Lung microvascular endothelial cell (primary cell): ENCODE results near the gene ATP6V1G2. TPM values are rescaled to one million over a fixed set of nuclear protein-coding genes. Genes with fewer than 3 reads are reported as not detected.

Experiments
- DNase-seq, 2 donors: peaks; one replicate each; pipeline versions ENCODE4 v3.0.0 to v3.0.0-alpha.2; 2010; ENCODE audit warnings: low read depth in 2 of 2
- total RNA-seq: library from RNA; depleted of rRNA; stranded (reverse); fragments of >200 nt; gene quantifications from 2 replicates; pipeline ENCODE4 v1.2.1, GENCODE V29; 2014

ATP6V1G2 gene
- total RNA-seq, 1 donor from 2014 or later, result 0.20 TPM

DNA sequence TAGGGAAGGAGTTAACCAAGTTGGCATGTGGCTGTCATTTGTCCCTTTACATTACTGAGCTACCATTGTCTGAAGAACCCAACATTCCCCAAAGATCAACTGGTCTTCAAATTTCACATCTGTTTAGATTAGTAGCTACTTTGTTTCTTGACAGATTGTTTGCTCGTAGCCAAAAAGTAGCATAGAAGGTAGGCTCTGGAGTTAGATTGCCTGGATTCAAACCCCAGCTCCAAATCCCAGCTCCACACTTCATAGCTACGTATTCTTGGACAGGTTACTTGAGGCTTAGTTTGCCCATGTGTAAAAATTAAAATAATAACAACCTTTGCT, 2.1 kb upstream of the ATP6V1G2 start:
- no peak for DNase-seq

DNA sequence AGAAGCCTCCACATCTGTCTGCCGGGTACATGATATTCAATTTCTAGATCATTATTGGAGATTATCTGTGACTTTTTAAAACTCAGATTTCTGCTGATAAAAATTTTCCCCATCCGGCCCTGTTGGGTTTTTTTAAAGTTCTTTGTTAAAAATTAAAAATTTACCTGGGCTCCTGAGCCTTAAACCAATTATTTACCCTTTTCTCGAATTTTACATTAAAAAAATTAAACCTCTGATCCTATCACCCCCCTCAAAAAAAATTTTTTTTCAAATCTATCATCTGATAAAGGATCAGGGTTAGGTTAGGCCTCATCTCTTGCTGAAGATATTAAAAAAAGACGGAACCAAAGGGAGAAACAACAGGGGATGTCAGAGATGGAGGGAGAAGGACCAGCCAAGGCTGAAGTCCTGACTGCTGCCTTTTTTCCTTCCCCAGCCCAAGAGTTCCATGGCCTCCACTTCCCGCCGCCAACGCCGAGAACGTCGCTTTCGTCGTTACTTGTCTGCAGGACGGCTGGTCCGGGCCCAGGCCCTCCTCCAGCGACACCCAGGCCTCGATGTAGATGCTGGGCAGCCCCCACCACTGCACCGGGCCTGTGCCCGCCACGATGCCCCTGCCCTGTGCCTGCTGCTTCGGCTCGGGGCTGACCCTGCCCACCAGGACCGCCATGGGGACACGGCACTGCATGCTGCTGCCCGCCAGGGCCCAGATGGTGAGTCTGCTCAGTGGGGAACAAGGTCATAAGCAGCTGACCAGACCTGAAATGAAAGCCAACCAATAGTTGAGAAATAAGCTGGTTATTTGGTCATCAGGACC, 1.5 kb upstream of the ATP6V1G2 start:
- DNase-seq, result no peak

GRCh38 chr6:31546958-31547726, 734 bp upstream of the ATP6V1G2 start, which contains the start of gene NFKBIL1:
Gene NFKBIL1 (plus strand): TSS chr6:31547608. CDS start chr6:31547695, 87 bp downstream.
- peak; percentile 76 to 98 for DNase-seq

- DNase-seq, result no peak
Observed at GRCh38 chr6:31545291-31545690, 1.1 kb downstream of the ATP6V1G2 start.

GRCh38 chr6:31544676-31545075, 1.7 kb downstream of the ATP6V1G2 start:
- no peak for DNase-seq

- DNase-seq, result no peak
Observed at GRCh38 chr6:31543639-31544038, 2.8 kb downstream of the ATP6V1G2 start.

DNA sequence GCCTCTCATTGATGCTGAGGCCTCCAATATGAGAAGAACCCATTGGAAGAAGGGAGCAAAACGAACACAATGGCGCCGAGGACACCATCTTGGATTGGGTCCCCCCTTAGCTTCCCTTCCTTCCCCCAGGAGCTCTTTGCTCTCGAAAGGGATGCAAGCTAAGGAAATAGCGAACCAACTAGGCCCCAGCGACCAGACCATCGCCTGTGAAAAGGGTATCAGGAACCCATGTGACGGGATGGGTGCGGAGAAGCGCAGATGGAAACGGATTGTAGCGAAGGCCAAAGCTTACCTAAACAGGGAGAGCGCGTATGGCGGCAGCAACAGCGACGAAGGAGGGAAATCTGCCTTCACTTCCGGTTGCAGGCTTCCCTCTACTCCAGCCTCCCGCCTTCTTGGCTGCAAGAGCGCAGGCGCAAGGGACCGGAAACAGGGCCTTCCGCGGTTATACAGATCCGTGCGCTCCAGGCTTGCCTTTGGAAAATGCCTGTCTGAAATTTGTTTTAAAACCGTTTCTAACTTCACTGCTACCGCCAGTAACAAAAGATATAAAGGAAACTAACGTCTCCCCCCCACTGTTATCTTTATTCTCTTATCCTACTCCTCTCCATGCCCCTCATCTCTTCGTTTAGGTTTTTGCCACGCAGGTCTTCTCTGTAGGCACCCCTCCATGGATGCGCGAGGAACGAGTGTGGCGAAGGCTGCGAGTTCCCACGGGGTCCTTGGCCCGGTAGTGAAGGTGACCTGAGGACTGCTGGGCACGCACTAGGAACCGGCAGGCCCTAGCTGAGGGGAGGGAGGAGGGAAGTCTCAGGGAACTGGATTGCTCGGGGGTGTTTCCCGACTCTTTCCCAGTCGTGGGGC, 4.5 kb downstream of the ATP6V1G2 start, which contains the start of gene DDX39B:
TSS of gene DDX39B (minus strand) at position 346 of the 864 bp plus-strand sequence. CDS start 1,471 bp downstream, outside the sequence.
- peak; percentile 97 to 99 for DNase-seq

GRCh38 chr6:31541059-31541657, 5.2 kb downstream of the ATP6V1G2 start:
- peak; percentile 45 to 73 for DNase-seq

GRCh38 chr6:31540640-31541039, 5.8 kb downstream of the ATP6V1G2 start:
- no peak for DNase-seq

DNA sequence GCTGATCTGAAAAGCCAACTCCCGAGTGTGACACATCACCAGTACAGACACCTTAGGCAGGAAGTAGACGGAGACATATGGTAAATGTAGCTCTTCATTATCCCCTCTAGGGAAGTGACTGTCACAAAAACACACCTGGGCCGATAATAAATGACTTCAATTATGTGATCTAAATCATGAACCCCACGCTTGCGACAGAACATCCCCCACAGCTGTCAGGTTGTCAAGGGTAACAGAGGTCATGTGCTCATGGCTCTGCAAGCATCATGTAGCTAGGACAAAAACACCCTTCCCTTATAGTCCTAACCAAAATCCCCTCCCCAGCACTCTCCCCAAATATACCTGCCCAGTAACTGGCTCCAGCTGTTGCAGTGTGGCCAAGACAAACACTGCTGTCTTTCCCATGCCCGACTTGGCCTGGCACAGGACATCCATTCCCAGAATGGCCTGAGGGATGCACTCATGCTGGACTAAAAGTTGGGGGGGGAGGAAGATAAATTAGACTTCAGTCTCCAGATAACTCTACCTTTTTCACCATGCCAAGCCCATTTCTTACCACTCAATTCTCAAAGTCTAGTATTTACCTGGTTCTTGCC, 7.5 kb downstream of the ATP6V1G2 start:
- DNase-seq, result no peak

DNA sequence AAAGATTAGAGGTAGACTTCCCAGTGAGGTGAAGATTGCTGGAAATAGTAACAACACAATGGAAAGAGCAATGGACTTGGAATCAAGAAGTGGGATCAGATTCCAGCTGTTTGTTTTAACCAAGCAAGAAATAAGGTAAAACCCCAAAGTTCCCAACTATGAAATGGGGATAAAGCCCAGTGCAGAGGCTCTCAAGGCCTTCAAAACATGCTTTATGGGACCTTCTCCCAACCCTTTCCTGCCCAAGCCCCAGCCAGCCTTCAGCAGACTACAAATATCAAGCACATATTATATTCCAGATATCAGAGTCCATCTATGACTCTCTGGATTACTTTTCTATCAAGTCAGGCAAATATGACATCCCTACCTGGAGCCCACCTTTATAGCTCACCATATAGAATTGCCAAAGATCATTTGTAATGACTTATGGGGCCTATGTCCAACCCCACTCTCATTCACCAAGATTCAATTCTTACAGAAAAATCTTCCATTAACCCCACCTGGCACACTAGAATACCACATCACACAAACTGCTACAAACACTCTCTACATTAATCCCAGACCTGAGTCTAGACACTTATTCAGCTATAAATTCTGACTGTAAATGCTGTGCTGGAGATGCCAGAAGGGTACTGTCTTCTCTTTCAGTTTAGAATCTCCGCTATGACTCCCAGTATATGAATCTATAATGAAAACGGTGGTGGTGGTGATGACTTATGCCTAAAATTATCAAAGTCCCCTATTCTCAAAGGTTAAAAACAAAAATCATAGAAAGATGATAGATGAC, 10.7 kb downstream of the ATP6V1G2 start:
- no peak for DNase-seq

DNA sequence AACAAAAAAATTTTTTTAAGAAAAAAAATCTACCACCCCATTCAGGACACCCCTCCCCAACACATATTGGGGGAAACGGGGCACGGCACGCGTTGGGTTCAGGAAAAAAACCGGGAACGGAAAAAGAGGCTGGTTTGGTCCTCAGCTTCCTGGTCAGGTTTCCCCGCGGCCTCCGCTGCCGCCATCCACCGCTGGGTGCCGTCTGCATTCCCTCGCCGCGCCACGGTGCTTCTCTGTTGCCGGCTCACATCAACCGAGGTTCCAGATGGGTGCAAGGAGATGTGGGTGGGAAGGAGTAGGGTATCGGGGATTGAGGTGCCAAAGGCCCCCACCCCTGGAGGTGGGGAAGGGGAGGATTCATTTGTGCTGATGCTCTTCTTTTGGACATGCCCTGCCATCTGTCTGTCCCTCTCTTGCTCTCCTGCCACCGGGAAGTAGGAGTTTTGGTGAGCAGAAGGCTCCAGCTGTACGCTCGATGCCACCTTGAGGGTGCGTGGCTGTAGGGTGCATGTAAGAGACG, 11.8 kb downstream of the ATP6V1G2 start:
- DNase-seq, result no peak

DNA sequence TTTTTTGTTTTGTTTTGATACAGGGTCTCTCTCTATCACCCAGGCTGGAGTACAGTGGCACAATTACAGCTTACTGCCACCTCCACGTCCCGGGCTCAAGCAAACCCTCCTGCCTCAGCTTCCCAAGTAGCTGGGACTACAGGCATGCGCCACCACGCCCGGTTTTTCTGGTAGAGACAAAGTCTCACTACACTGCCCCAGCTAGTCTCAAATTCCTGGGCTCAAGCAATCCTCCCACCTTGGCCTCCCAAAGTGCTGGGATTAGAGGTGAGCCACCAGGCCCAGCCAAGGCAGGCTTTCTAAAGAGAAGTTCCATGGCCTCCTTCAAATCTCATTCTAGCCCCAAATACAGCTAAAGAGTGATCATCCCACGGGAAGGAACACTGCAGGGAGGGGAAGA, 12.4 kb downstream of the ATP6V1G2 start:
- DNase-seq, result no peak

DNA sequence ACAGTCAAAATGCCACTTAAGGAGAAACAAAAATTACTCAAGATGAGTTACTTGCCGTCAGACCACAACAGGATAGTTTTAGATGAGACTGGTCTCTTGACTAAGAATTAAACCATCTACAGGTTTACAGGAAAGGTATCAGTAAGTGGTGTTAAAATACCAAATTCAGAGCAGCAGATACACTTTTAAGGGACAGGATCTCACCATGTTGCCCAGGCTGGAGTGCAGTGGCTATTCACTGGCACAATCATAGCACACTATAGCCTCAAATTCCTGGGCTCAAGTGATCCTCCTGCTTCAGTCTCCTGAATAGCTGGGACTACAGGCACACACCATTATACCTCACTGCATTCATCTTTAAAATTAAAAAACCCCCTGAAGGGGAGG, 13.0 kb downstream of the ATP6V1G2 start:
- DNase-seq, result no peak

GRCh38 chr6:31532644-31533454, 13.6 kb downstream of the ATP6V1G2 start:
- no peak for DNase-seq

DNA sequence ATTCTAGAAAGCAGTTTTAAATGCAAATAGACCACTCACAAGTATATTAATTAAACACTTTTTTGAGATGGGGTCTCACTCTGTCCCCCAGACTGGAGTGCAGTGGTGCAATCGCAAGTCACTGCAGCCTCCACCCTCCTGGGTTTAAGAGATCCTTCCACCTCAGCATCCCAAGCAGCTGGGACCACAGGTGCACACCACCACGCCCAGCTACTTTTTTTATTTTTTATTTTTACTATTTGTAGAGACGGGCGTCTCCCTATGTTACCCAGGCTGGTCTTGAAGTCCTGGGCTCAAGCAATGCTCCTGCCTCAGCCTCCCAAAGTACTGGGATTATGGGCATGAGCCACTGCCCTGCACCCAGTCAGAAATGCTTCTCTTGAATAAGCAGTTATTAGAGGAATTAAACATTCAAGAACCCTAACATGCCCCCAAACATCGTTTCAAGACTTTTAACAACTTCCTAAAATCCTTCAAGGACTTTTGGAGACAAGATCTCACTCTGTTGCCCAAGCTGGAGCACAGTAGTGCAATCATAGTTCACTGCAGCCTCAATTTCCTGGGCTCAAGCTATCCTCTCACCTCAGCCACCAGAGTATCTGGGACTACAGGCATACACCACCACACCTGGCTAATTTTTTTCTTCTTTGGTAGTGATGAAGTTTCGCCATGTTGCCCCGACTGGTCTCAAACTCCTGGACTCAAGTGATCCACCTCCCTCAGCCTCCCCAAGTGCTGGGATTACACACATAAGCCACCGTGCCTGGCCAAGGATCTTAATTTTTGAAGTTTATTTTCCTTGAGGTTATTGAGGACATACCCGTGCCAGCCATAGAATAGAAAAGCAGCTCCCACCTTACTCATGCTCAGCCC, 14.4 kb downstream of the ATP6V1G2 start:
- DNase-seq, result no peak

DNA sequence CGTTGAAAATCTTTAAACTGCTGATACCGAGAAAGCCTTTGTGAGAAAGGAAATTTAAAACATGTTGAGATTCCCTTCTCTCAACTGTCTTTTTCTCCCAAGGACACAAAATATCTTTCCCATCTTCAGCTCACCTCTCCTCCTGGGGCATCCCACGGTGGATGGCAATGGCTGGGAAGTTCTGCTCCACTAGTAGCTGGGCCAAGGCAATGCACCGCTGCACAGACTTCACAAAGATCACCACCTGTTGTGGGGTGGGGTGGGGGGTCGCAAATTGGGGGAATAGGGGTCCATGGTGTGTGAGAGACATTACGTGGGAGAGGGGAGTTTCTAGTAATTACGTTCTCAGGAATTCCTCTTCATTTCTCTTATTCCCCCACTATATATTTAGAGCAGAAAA, 15.2 kb downstream of the ATP6V1G2 start:
- no peak for DNase-seq

DNA sequence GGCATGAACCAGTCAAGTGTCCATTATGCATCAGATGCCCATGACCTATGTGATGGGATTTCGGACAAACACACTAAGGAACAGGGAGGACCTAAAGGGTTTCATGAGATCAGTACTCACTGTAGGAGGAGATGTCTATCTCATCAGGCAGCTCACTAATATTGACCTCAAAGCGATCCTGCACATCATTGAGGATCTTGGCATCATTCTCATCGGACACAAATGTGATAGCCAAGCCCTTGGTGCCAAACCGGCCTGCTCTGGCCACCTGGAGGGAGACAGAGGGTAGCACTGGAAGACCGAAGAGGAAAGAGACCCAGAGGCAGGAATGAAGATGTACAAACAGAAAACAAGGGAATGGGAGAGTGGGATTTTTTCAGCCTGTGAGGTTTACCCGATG, 15.7 kb downstream of the ATP6V1G2 start:
- DNase-seq, result no peak
